HG02571 (cell line): Measurements from ENCODE around the gene WSB2.
"Not testable (repeated sequence)": the region's sequence is repeated elsewhere in the genome, so short reads cannot be mapped to it uniquely, and the experiment has no call there.

Experiments used
- ATAC-seq: cut with Tn5 transposase; IDR thresholded peaks from one replicate; pipeline ENCODE4 v1.9.1; 2021; ENCODE audit warnings: mild to moderate bottlenecking, moderate library complexity; ENCODE audit not compliant: unreplicated experiment

Gene WSB2

GRCh38 chr12:118061011-118061872 lies at the start of gene WSB2:
Gene WSB2 (minus strand): TSS chr12:118061179. CDS start chr12:118061048, 131 bp downstream.
- ATAC-seq, result peak; percentile 37

DNA sequence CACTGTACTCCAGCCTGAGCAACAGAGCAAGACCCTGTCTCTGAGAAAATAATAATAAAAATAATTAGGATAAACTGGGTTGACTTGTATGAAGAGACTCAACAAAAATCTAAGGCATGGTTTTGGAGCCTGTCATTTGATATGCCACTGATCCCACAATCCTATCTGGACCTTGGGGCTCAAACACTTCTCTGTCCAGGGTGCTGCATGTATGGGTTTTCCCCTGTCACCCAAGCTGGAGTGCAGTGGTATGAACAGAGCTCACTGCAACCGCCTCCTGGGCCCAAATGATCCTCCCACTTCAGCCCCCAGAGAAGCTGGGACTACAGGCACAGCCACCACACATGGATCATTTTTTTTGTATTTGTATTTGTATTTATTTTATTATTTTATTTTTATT lies 48.1 kb upstream of the WSB2 start:
- ATAC-seq, result no peak

- no peak for ATAC-seq
Observed at GRCh38 chr12:118107694-118108093, 46.7 kb upstream of the WSB2 start.

- no peak for ATAC-seq
Observed at GRCh38 chr12:118107011-118107410, 46.0 kb upstream of the WSB2 start.

- ATAC-seq, result no peak
Observed at GRCh38 chr12:118103601-118104382, 42.8 kb upstream of the WSB2 start, which contains the start of gene VSIG10. Gene VSIG10 (minus strand): TSS chr12:118104011. CDS start chr12:118103671, 340 bp downstream.

DNA sequence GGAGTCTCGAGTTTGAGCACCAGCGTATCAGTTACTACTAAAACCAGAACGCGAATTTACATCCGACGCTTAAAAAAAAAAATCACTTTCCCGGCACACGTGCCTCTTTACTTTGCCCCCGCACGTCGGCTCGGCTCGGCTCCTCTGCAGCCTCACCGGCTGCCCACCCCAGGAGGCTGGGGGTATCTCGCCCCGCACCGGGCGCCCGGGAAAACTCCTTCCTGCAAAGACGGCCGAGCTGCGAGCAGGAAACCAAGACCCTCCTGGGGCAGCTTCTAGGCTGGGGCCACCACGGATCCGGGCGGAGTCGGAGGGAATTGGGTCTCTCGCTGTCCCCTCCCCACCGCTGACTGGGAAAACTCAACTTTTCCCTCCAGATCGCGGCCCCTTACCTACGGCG lies 42.2 kb upstream of the WSB2 start:
- ATAC-seq, result no peak

GRCh38 chr12:118102609-118103008 lies 41.6 kb upstream of the WSB2 start:
- ATAC-seq, result no peak

DNA sequence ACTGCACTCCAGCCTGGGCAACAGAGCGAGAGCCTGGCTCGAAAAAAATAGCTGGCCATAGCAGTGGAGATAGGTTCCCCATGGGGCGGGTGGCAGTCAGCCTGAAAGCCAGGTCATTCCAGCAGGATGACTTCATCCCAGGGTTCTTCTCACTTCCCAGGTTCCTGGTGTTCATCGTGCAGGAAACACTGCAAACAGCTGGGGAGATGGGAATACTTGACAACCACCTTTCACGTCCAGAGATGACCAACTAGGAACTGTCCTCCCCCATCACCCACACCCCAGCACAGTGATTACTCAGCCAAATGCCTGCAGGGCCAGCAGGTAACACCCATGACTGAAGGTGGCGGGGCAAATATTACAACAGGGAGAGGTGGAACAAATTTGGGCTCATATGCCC lies 41.1 kb upstream of the WSB2 start:
- no peak for ATAC-seq

GRCh38 chr12:118101051-118101450 lies 40.1 kb upstream of the WSB2 start:
- ATAC-seq, result no peak

GRCh38 chr12:118098911-118099671 lies 38.1 kb upstream of the WSB2 start:
- no peak for ATAC-seq

DNA sequence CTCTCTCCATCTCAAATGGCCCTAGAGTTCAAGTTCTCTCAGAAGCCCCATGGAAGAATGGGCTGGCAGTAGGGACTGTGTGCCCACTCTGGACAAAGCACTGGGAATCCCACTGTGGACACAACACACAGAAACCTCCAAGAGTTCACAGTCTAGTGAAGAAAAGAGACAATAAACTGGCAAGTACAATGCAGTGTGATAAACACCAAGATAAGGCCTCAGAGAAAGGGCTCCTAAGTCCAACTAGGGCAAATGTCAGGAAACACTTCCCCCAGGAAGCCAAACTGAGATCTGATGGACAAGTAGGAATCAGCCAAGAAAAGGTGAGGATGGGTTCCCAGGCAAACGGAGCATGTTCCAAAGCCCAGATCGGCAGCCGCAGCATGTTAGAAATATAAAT lies 37.4 kb upstream of the WSB2 start:
- ATAC-seq, result no peak

DNA sequence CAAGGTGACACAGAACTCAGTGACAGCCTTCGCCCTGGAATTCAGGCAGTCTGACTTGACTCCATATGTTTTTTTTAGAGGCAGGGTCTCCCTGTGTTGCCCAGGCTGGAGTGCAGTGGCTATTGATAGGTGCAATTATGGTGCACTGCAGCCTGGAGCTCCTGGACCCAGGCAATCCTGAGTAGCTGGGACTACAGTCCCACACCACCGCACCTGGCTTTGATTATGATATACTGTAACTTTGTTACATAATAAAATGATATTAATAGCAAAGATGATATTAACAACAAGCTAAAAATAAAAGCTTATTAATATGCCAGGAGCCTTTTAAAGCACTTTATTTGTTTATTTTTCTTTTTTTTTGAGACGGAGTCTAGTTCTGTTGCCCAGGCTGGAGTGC lies 33.1 kb upstream of the WSB2 start:
- no peak for ATAC-seq

GRCh38 chr12:118089782-118090181 lies 28.8 kb upstream of the WSB2 start:
- no peak for ATAC-seq

DNA sequence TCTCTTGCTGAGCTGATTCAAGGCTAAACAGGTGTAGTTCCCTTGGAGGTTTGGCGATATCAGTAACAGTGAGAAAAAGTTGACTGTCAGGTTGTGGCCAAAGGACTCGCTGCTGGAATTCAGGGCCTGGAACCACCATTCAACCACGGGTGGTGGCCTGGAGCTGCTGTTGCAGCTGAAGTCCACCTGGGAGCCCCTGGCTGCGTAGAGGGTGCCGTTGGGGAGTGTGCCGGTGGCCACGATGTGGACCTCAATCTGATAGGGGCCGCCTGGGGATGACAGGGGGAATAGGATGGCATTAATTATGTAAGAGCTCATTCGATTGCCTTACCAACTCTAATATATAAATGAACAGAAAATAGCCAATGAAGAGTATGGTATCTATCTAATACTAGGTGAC lies 21.2 kb upstream of the WSB2 start:
- ATAC-seq, result no peak

- not testable (repeated sequence) for ATAC-seq
Observed at GRCh38 chr12:118081521-118081920, 20.5 kb upstream of the WSB2 start.

- no peak for ATAC-seq
Observed at GRCh38 chr12:118073768-118074167, 12.8 kb upstream of the WSB2 start.

DNA sequence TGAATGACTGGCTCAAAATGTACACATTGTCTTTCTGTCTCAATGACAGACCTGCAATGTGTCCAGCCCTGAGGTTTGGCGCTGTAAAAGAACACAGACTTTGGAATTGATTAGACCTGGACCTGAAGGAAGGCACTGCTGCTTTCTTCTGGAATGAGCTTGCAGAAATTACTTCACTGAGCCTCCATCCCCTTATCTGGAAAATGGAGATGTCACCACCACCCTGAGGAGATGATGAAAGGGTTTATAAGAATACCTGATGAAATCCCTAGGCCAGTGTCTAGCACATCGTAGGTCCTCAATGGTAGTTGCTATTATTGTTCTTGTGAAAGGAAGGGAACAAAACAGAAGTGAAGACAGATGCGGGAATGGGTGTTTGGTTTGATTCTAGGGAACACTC lies 9.7 kb upstream of the WSB2 start:
- no peak for ATAC-seq

GRCh38 chr12:118068445-118068844 lies 7.5 kb upstream of the WSB2 start:
- no peak for ATAC-seq

DNA sequence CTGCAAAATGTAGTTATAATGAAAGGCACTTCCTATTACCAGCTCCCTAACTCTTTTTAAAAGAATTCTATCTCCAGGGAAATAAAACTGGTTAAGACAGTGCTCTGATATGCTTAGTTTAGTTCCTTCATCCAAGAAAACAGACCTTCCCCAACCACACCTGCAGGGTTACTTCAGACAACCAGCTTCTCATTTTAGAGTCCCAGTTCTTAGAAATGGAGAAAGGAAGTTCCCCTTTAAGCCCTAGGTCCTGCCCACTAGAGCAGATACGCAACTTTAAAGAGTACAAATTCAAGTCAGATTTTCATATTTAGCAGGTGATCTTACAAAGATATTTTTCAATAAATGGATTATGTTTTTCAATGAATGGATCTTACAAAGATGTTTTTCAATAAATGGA lies 4.4 kb upstream of the WSB2 start:
- no peak for ATAC-seq

DNA sequence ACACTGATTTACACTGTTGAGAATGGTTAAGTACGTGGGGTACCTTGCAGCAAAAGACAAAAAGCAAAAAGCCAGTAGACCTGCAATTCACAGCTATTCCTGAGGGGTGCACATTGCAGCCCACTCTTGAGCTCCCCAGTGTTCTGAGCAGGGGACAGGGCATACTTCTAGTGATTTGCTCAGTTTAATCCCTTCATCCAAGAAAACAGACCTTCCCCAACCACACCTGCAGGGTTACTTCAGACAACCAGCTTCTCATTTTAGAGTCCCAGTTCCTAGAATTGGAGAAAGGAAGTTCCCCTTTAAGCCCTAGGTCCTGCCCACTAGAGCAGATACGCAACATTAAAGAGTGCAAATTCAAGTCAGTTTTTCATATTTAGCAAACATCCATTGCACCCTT lies 3.6 kb upstream of the WSB2 start:
- no peak for ATAC-seq
